BE2C (cell line): ENCODE measurements around the gene QRICH1.
A peak's percentile ranks its signal among the peaks of the same experiment; 100 is the strongest.

Source experiments
- DNase-seq: peaks from one replicate; pipeline ENCODE4 v3.0.0-alpha.2; 2020
- H3K27me3 ChIP-seq: fragments of 250-450 bp; sonication (Bioruptor Pico); 2 replicates; pipeline ENCODE4 v1.5.1; 2020; ENCODE audit warnings: mild to moderate bottlenecking
- H3K36me3 ChIP-seq: fragments of 250-450 bp; sonication (Bioruptor Pico); 2 replicates; pipeline ENCODE4 v1.5.1; 2020; ENCODE audit warnings: mild to moderate bottlenecking
- H3K4me1 ChIP-seq: fragments of 250-450 bp; sonication (Bioruptor Pico); 2 replicates; pipeline ENCODE4 v1.5.1; 2020
- H3K4me3 ChIP-seq: 2 replicates; pipeline ENCODE4 v1.5.1; 2011; ENCODE audit warnings: low read depth, low read length
- H3K9me3 ChIP-seq: fragments of 250-450 bp; sonication (Bioruptor Pico); 2 replicates; pipeline ENCODE4 v1.5.1; 2020
- CTCF ChIP-seq: IDR thresholded peaks from 2 replicates; pipeline ENCODE4 v1.5.1; 2012; ENCODE audit warnings: mild to moderate bottlenecking, low read depth, low read length

The QRICH1 gene

GRCh38 chr3:49132437-49133225 lies 38.8 kb upstream of the QRICH1 start, which contains the start of gene LAMB2:
Gene LAMB2 (minus strand): TSS chr3:49133050. CDS start chr3:49132867, 183 bp downstream.
- Histone ChIP-seq H3K4me1 (no peaks in the 10 kb centered on the region), H3K9me3 (no peaks in the 10 kb centered on the region), H3K4me3 (peak within 1 kb of the TSS; percentile 71), H3K27me3 (no peaks in the 10 kb centered on the region), H3K36me3 (no peaks in the 10 kb centered on the region)
- peak; percentile 10; the same call in 1 of the 2 replicates for TF ChIP-seq CTCF
- DNase-seq: peak; percentile 65

GRCh38 chr3:49132073-49132436 lies 38.2 kb upstream of the QRICH1 start:
- Histone ChIP-seq H3K9me3 (no peaks in the 10 kb centered on the region), H3K27me3 (no peaks in the 10 kb centered on the region), H3K4me1 (no peaks in the 10 kb centered on the region), H3K36me3 (no peaks in the 10 kb centered on the region), H3K4me3 (peak overlapping the region; percentile 71)
- TF ChIP-seq CTCF: no peak
- no peak for DNase-seq

- DNase-seq: no peak
- Histone ChIP-seq H3K4me1 (no peaks in the 10 kb centered on the region), H3K27me3 (no peaks in the 10 kb centered on the region), H3K4me3 (no peak overlapping the region), H3K9me3 (no peaks in the 10 kb centered on the region), H3K36me3 (no peaks in the 10 kb centered on the region)
- TF ChIP-seq CTCF: no peak
Measured at GRCh38 chr3:49131576-49131975, 37.7 kb upstream of the QRICH1 start.

- no peak for TF ChIP-seq CTCF
- Histone ChIP-seq H3K4me3 (no peak overlapping the region), H3K4me1 (no peaks in the 10 kb centered on the region), H3K9me3 (no peaks in the 10 kb centered on the region), H3K27me3 (no peaks in the 10 kb centered on the region), H3K36me3 (no peaks in the 10 kb centered on the region)
- no peak for DNase-seq
Measured at GRCh38 chr3:49131040-49131439, 37.2 kb upstream of the QRICH1 start.

- Histone ChIP-seq H3K4me3 (no peak overlapping the region), H3K36me3 (peaks cover 3% of the 10 kb centered on the region; the same call in 1 of the 2 replicates), H3K27me3 (no peaks in the 10 kb centered on the region), H3K4me1 (no peaks in the 10 kb centered on the region), H3K9me3 (no peaks in the 10 kb centered on the region)
- TF ChIP-seq CTCF: peak; percentile 44; the same call in 1 of the 2 replicates
- DNase-seq: peak; percentile 46
Measured at GRCh38 chr3:49124991-49125670, 31.3 kb upstream of the QRICH1 start.

- H3K4me3 ChIP-seq: no peak overlapping the region
- no peak for TF ChIP-seq CTCF
- H3K9me3 ChIP-seq: no peaks in the 10 kb centered on the region
- DNase-seq: no peak
- no peaks in the 10 kb centered on the region for H3K4me1 ChIP-seq
- H3K27me3 ChIP-seq: no peaks in the 10 kb centered on the region
- peaks cover 3% of the 10 kb centered on the region; the same call in 1 of the 2 replicates for H3K36me3 ChIP-seq
Measured at GRCh38 chr3:49124203-49124602, 30.3 kb upstream of the QRICH1 start.
